Measurements from ENCODE around the gene SPATS1. TPM values are rescaled to one million over a fixed set of nuclear protein-coding genes. Genes with fewer than 3 reads are reported as not detected.

The SPATS1 gene
- total and polyA plus RNA-seq, 2 of the 13 experiments (the other 11 are each of a cell fraction or from before 2014, with no cell fraction given), result not detected

DNA sequence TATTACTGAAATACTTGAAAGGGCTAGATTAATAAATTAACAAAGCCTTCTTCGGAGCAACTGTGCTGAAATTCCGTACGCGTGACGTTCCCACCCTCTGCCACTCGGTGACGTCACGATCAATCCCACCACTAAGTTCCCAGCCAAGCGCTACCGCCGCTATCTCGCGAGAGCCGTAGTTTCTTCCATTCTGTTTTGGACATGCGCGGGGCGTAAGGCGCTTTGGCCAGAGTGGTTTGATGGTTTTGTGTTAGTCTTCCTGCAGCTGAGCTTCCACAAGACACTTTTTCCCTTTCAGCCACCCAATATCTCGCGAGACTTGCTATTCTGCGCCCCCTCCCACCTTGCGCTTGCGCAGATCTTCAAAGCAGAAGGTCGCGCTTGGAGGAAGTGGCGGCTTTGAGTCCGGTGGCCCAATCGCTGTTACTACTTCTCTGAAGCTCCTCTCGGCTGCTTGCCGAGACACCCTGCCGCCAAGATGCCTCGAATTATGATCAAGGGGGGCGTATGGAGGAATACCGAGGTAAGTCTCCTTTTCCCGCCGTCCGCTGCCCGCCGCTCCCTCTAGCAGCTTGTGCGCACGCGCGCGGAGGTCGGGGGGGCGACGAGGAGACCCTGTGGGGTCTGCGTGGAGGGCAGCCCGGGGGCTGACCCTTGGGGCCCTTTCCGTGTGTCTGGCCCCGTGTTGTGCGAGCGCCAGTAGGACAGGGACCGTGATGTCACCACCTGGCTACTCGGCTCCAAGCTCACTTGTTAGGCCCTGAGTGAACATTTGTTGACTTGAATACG is 45.1 kb downstream of the SPATS1 start, which contains the start of gene CDC5L (continued):
- TF ChIP-seq MLXIP (CRISPR knock-in tag; IDR thresholded peaks at IDR 0.05; ENCODE audit: borderline replicate concordance) (no peak), MAZ (IDR thresholded peaks at IDR 0.05; ENCODE audit: borderline replicate concordance, low read depth, low read length) (peak; percentile 80; the same call in 1 of the 2 replicates), MAZ (CRISPR knock-in tag; IDR thresholded peaks at IDR 0.05; ENCODE audit: low read depth) (peak; percentile 74; the same call in 1 of the 2 replicates), SP2 (CRISPR knock-in tag; IDR thresholded peaks at IDR 0.05) (peak; percentile 49; the same call in 1 of the 2 replicates), ZNF432 (CRISPR knock-in tag; IDR thresholded peaks at IDR 0.05; ENCODE audit: borderline replicate concordance) (no peak), EP300 (IDR thresholded peaks at IDR 0.05; ENCODE audit: low read depth in 2 of 2, low read length in 2 of 2) (peak in 1 of 2 experiments; percentile 44; a peak in 1 of 4 replicates), EP300 (CRISPR knock-in tag; IDR thresholded peaks at IDR 0.05; ENCODE audit: borderline replicate concordance) (peak; percentile 50; the same call in 1 of the 2 replicates), NR2F2 (IDR thresholded peaks at IDR 0.05; ENCODE audit: borderline replicate concordance, low read depth) (peak; percentile 58; the same call in 1 of the 2 replicates), ZFY (CRISPR knock-in tag; IDR thresholded peaks at IDR 0.05) (peak; percentile 77), MATR3 (CRISPR knock-in tag; IDR thresholded peaks at IDR 0.05) (no peak), SRSF1 (optimal IDR thresholded peaks at IDR 0.05; ENCODE audit: low read depth, low read length) (peak; percentile 95), REXO4 (CRISPR knock-in tag; IDR thresholded peaks at IDR 0.05; ENCODE audit: borderline replicate concordance) (no peak), IRX3 (CRISPR knock-in tag; IDR thresholded peaks at IDR 0.05; ENCODE audit: borderline replicate concordance, low read depth) (peak; percentile 76; the same call in 1 of the 2 replicates), ZNF335 (CRISPR knock-in tag; IDR thresholded peaks at IDR 0.05) (peak; percentile 83), ETV6 (CRISPR knock-in tag; conservative IDR thresholded peaks at IDR 0.05) (peak; percentile 84), SIX1 (CRISPR knock-in tag; IDR thresholded peaks at IDR 0.05; ENCODE audit: borderline replicate concordance) (no peak), SNAI1 (CRISPR knock-in tag; IDR thresholded peaks at IDR 0.05; ENCODE audit: borderline replicate concordance) (peak; percentile 94; the same call in 1 of the 2 replicates), KAT8 (CRISPR knock-in tag; IDR thresholded peaks at IDR 0.05) (peak; percentile 93)
- TF ChIP-seq, protein P1, sequence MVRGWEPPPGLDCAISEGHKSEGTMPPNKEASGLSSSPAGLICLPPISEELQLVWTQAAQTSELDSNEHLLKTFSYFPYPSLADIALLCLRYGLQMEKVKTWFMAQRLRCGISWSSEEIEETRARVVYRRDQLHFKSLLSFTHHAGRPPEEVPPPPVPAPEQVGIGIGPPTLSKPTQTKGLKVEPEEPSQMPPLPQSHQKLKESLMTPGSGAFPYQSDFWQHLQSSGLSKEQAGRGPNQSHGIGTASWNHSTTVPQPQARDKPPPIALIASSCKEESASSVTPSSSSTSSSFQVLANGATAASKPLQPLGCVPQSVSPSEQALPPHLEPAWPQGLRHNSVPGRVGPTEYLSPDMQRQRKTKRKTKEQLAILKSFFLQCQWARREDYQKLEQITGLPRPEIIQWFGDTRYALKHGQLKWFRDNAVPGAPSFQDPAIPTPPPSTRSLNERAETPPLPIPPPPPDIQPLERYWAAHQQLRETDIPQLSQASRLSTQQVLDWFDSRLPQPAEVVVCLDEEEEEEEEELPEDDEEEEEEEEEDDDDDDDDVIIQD (CRISPR knock-in tag; IDR thresholded peaks at IDR 0.05; ENCODE audit: low read depth), result peak; percentile 75; the same call in 1 of the 2 replicates
- TF ChIP-seq, protein P2, sequence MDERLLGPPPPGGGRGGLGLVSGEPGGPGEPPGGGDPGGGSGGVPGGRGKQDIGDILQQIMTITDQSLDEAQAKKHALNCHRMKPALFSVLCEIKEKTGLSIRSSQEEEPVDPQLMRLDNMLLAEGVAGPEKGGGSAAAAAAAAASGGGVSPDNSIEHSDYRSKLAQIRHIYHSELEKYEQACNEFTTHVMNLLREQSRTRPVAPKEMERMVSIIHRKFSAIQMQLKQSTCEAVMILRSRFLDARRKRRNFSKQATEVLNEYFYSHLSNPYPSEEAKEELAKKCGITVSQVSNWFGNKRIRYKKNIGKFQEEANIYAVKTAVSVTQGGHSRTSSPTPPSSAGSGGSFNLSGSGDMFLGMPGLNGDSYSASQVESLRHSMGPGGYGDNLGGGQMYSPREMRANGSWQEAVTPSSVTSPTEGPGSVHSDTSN (CRISPR knock-in tag; IDR thresholded peaks at IDR 0.05), result no peak

All from HepG2 (cell line).